Endodermal cell (in vitro differentiated cells): ENCODE data around the gene KRTAP10-7. TPM values are rescaled to one million over a fixed set of nuclear protein-coding genes. Genes with fewer than 3 reads are reported as not detected.
A peak's percentile ranks its signal among the peaks of the same experiment; 100 is the strongest.

ENCODE experiments used
- DNase-seq: peaks from one replicate; pipeline ENCODE4 v3.0.0-alpha.2; 2017
- H3K27ac ChIP-seq: 2 replicates; pipeline ENCODE4 v1.5.1; 2013; ENCODE audit warnings: mild to moderate bottlenecking, low read depth, low read length, moderate library complexity
- H3K27me3 ChIP-seq: 2 replicates; pipeline ENCODE4 v1.6.1; 2013; ENCODE audit warnings: mild to moderate bottlenecking, low read length, moderate library complexity; ENCODE audit not compliant: insufficient read depth, control insufficient read depth, poor library complexity, severe bottlenecking
- H3K36me3 ChIP-seq: 2 replicates; pipeline ENCODE4 v1.7.0; 2013; ENCODE audit warnings: mild to moderate bottlenecking, low read length, moderate library complexity; ENCODE audit not compliant: control insufficient read depth, insufficient read depth
- H3K4me1 ChIP-seq: one replicate; pipeline ENCODE4 v1.7.0; 2013; ENCODE audit warnings: low read length; ENCODE audit not compliant: control insufficient read depth, insufficient read depth
- H3K4me3 ChIP-seq: 2 replicates; pipeline ENCODE4 v1.5.1; 2013; ENCODE audit warnings: mild to moderate bottlenecking, low read length, moderate library complexity
- H3K9ac ChIP-seq: 2 replicates; pipeline ENCODE4 v1.6.1; 2013; ENCODE audit warnings: mild to moderate bottlenecking, low read length, moderate library complexity; ENCODE audit not compliant: poor library complexity, severe bottlenecking; ENCODE audit errors: extremely low read depth
- H3K9me3 ChIP-seq: 2 replicates; pipeline ENCODE4 v1.6.1; 2013; ENCODE audit warnings: mild to moderate bottlenecking, low read length, moderate library complexity; ENCODE audit not compliant: control insufficient read depth
- H3K27ac Mint-ChIP-seq: 2 replicates; pipeline ENCODE4 v1.8.0; 2020; ENCODE audit warnings: mixed read lengths
- H3K27me3 Mint-ChIP-seq: 2 replicates; pipeline ENCODE4 v1.8.0; 2021; ENCODE audit warnings: mild to moderate bottlenecking, mixed read lengths; ENCODE audit not compliant: insufficient read depth
- H3K36me3 Mint-ChIP-seq: 2 replicates; pipeline ENCODE4 v1.8.0; 2020; ENCODE audit warnings: low read depth, mixed read lengths
- H3K4me1 Mint-ChIP-seq: 2 replicates; pipeline ENCODE4 v1.8.0; 2020; ENCODE audit warnings: mixed read lengths
- H3K4me3 Mint-ChIP-seq: 2 replicates; pipeline ENCODE4 v1.8.0; 2020; ENCODE audit warnings: mild to moderate bottlenecking, moderate library complexity, mixed read lengths
- H3K9me3 Mint-ChIP-seq: 2 replicates; pipeline ENCODE4 v1.8.0; 2020; ENCODE audit warnings: mild to moderate bottlenecking, mixed read lengths
- CTCF ChIP-seq: fragments of 200-600 bp; sonication (generic); conservative IDR thresholded peaks from 2 replicates; pipeline ENCODE4 v1.5.0; 2021; ENCODE audit warnings: antibody characterized with exemption, mild to moderate bottlenecking
- WGBS, 2 experiments: methylation state at CpG; one replicate each; pipeline versions ENCODE4 v1.1.5 to v1.1.7; 2013; ENCODE audit warnings: missing lambda C conversion rate in 2 of 2, mixed read lengths in 1 of 2; ENCODE audit not compliant: insufficient coverage in 1 of 2, insufficient read length in 1 of 2; 5-methylcytosine and 5-hydroxymethylcytosine counted together
- total RNA-seq, 2 donors: library from RNA; stranded (reverse); fragmentation: NEBNext Ultra II Directional in 1 of 2; extraction: Animal tissue kit (Norgen Biotek cat#: 25700) in 1 of 2; gene quantifications; 2 replicates in 1 of 2; 3 replicates in 1 of 2; pipeline ENCODE4 v1.2.1, GENCODE V29; 2021

KRTAP10-7 gene
- total RNA-seq, 2 donors from 2014 or later = not detected

- Mint-ChIP-seq H3K27me3 (no peaks in the 10 kb centered on the region), H3K4me3 (no peak overlapping the region), H3K4me1 (peaks cover 9% of the 10 kb centered on the region), H3K36me3 (no peaks in the 10 kb centered on the region), H3K9me3 (peaks cover 5% of the 10 kb centered on the region), H3K27ac (no peak overlapping the region)
- no peaks in the 10 kb centered on the region for H3K27me3 ChIP-seq
- no peak overlapping the region for H3K9ac ChIP-seq
- no peak overlapping the region for H3K4me3 ChIP-seq
- H3K27ac ChIP-seq = no peak overlapping the region
- H3K4me1 ChIP-seq = no peaks in the 10 kb centered on the region
- H3K9me3 ChIP-seq = peaks cover 18% of the 10 kb centered on the region
- TF ChIP-seq CTCF = no peak
- no peaks in the 10 kb centered on the region for H3K36me3 ChIP-seq
- 89 to 95% methylated on average over 8 to 20 of the region's 21 CpGs for WGBS, 2 experiments
- no peak for DNase-seq
Observed at GRCh38 chr21:44602463-44602850, 2.1 kb downstream of the KRTAP10-7 start.

GRCh38 chr21:44603109-44603875, 2.9 kb downstream of the KRTAP10-7 start:
- WGBS, 2 experiments = 68 to 70% methylated on average over 11 to 17 of the region's 17 CpGs
- Mint-ChIP-seq H3K4me1 (peaks cover 4% of the 10 kb centered on the region), H3K4me3 (no peak overlapping the region), H3K27me3 (no peaks in the 10 kb centered on the region), H3K36me3 (no peaks in the 10 kb centered on the region), H3K9me3 (peaks cover 5% of the 10 kb centered on the region), H3K27ac (no peak overlapping the region)
- Histone ChIP-seq H3K27ac (no peak overlapping the region), H3K27me3 (no peaks in the 10 kb centered on the region), H3K9ac (no peak overlapping the region), H3K36me3 (no peaks in the 10 kb centered on the region), H3K4me3 (no peak overlapping the region), H3K9me3 (peaks cover 13% of the 10 kb centered on the region), H3K4me1 (no peaks in the 10 kb centered on the region)
- no peak for TF ChIP-seq CTCF
- peak; percentile 46 for DNase-seq

GRCh38 chr21:44603911-44604310, 3.5 kb downstream of the KRTAP10-7 start:
- Histone ChIP-seq H3K27ac (no peak overlapping the region), H3K4me1 (no peaks in the 10 kb centered on the region), H3K36me3 (no peaks in the 10 kb centered on the region), H3K4me3 (no peak overlapping the region), H3K9ac (no peak overlapping the region), H3K27me3 (no peaks in the 10 kb centered on the region), H3K9me3 (peaks cover 7% of the 10 kb centered on the region)
- H3K27me3 Mint-ChIP-seq = no peaks in the 10 kb centered on the region
- DNase-seq = no peak
- H3K36me3 Mint-ChIP-seq = no peaks in the 10 kb centered on the region
- H3K27ac Mint-ChIP-seq = no peak overlapping the region
- no peak overlapping the region for H3K4me3 Mint-ChIP-seq
- 93 to 100% methylated on average over 3 to 8 of the region's 8 CpGs for WGBS, 2 experiments
- H3K4me1 Mint-ChIP-seq = peaks cover 4% of the 10 kb centered on the region
- H3K9me3 Mint-ChIP-seq = peaks cover 7% of the 10 kb centered on the region
- no peak for TF ChIP-seq CTCF
